Measurements from ENCODE around the gene PDZD2.
"Not testable (repeated sequence)": the region's sequence is repeated elsewhere in the genome, so short reads cannot be mapped to it uniquely, and the experiment has no call there.

PDZD2 gene

DNA sequence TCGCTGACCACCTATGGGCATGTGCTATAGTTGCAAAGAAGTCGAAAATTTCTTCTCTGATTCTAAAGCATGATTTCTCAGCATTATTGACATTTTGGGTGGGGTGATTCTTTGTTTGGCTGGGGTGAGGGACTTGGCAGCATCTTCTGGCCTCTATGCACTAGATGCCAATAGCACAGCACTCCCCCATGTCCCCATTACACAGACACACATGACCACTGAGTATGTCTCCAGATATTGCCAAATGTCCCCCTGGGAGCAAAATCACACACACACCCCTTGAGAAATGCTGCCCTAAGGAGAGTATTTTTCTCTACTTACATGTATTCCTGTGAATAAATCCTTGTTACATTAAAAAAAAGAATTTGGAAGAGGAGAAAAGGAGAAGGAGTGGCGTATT lies 89.1 kb downstream of the PDZD2 start:
- DNase-seq (ENCODE audit: low read depth), result no peak
- TF ChIP-seq, protein P1, sequence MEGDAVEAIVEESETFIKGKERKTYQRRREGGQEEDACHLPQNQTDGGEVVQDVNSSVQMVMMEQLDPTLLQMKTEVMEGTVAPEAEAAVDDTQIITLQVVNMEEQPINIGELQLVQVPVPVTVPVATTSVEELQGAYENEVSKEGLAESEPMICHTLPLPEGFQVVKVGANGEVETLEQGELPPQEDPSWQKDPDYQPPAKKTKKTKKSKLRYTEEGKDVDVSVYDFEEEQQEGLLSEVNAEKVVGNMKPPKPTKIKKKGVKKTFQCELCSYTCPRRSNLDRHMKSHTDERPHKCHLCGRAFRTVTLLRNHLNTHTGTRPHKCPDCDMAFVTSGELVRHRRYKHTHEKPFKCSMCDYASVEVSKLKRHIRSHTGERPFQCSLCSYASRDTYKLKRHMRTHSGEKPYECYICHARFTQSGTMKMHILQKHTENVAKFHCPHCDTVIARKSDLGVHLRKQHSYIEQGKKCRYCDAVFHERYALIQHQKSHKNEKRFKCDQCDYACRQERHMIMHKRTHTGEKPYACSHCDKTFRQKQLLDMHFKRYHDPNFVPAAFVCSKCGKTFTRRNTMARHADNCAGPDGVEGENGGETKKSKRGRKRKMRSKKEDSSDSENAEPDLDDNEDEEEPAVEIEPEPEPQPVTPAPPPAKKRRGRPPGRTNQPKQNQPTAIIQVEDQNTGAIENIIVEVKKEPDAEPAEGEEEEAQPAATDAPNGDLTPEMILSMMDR (IDR thresholded peaks at IDR 0.05; ENCODE audit: control insufficient read depth, extremely low read depth, insufficient read depth), result no peak
- H3K4me3 ChIP-seq (ENCODE audit: low read depth, low read length), result no peak overlapping the region

DNA sequence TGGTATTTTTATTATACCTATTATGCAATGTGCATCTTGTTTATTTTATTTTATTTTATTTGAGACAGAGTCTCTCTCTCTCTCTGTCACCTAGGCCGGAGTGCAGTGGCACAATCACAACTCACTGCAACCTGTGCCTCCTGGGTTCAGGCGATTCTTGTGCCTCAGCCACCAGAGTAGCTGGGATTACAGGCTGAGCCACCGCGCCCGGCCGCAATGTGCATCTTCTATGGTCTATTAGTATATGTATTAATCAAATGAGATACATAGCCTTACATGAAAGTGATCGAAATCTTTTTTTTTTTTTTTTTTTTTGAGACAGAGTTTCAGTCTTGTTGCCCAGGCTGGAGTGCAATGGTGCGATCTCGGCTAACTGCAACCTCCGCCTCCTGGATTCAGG lies 89.9 kb downstream of the PDZD2 start:
- not testable (repeated sequence) for H3K4me3 ChIP-seq (ENCODE audit: low read depth, low read length); DNase-seq (ENCODE audit: low read depth)

DNA sequence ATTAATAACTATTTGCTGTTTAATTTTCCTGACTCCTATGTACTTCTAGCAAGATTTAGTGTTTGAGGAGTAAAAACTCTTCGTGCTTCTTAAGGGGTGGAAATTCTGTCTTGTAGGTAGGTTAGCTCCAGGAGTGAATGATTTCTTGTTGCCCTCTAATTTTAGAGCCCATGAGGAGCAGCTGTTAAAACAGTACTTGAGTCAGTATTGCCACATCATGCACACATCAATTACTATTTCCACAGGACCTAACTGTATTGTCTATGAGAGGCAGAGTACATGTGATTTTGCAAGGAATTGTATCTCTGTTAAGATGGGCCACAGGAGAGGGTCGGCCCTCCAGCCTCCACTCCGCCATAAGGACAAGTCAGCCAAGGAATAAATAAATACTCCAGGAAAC lies 91.2 kb downstream of the PDZD2 start:
- H3K4me3 ChIP-seq (ENCODE audit: low read depth, low read length), result no peak overlapping the region
- TF ChIP-seq, protein P1 (IDR thresholded peaks at IDR 0.05; ENCODE audit: control insufficient read depth, extremely low read depth, insufficient read depth), result no peak
- DNase-seq (ENCODE audit: low read depth), result no peak

DNA sequence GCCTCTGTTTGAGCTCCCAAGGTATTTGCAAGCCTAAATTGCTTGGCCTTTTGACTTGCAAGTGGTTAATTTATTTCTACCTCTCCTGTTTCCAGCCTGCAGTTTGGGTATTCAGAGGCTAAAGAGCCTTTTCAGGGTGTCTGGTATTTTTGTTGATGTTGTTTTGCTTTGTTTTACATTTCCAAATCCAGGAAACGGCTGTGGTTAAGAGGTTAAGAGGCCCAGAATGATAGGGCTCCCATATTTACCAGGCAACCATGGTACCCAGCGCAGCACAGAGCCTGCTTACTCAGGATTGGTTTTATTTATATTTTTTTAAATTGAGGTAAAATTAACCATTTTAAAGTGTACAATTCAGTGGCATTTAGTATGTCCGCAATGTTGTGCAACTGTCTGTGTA lies 92.1 kb downstream of the PDZD2 start:
- no peak for DNase-seq (ENCODE audit: low read depth)
- TF ChIP-seq, protein P1 (IDR thresholded peaks at IDR 0.05; ENCODE audit: control insufficient read depth, extremely low read depth, insufficient read depth), result no peak

DNA sequence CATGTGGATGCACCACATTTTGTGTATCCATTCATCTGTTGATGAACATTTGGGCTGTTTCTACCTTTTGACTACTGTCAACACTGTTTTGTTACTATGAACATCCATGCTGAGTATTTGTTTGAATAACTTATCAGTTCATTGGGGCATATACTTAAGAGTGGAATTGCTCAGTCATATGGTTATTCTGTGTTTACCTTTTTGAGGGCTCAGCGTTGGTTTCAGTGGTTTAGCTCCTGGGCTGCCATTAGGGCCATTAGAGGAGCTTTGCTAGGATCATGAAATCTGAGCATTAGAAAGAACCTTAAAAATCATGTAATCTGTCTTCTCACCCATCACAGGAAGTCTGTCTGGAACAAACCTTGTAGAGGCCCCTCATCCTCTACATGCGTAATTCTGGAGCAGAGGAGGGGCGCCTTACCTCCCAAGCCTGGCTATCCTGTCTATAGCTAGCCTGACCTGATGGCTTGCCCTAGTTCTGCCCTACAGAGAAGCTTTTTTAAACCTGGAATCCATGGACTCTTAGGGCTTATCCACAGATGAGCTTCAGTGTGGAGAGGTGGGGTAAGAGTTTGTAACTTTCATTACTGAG lies 92.9 kb downstream of the PDZD2 start:
- DNase-seq (ENCODE audit: low read depth), result no peak
- H3K4me3 ChIP-seq (ENCODE audit: low read depth, low read length), result no peak overlapping the region
- TF ChIP-seq, protein P1 (IDR thresholded peaks at IDR 0.05; ENCODE audit: control insufficient read depth, extremely low read depth, insufficient read depth), result no peak

More for the DNA sequence above, 92.1 kb downstream of the PDZD2 start:
- H3K4me3 ChIP-seq (ENCODE audit: low read depth, low read length), result no peak overlapping the region

DNA sequence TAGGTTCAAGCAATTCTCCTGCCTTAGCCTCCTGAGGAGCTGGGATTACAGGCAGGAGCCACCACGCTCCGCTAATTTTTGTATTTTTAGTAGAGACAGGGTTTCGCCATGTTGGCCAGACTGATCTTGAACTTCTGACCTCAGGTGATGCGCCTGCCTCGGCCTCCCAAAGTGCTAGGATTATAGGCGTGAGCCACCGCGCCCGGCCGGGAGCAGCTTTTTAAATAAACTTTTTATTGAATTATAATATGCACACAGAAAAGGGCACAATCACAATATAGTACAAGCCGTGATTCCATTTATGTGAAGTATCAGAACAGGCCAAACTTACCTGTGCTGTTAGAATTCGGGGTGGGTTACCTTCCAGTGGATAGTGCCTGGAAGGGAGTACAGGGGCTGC lies 93.9 kb downstream of the PDZD2 start:
- DNase-seq (ENCODE audit: low read depth), result not testable (repeated sequence)

DNA sequence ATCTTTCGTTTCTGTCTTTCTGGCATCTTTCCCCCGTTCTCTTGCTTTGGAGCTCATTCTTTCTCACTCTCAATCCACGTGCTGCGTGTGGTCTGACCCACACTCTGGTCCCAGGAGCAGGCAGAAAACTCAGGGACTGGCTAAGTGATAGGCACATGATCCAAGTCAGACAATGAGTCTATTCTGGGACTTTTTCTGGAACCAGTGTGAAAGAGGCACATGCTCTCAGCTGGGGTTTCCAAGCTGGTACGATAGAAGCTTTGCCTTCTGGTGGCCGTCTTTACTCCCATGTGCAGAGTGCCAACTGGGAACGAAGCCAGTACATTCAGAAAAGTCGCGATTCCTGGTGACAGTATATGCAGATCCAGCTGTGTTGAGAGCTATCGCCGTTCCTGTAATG lies 94.4 kb downstream of the PDZD2 start:
- no peak for DNase-seq (ENCODE audit: low read depth)
- no peak overlapping the region for H3K4me3 ChIP-seq (ENCODE audit: low read depth, low read length)
- TF ChIP-seq, protein P1 (IDR thresholded peaks at IDR 0.05; ENCODE audit: control insufficient read depth, extremely low read depth, insufficient read depth), result no peak

More for the DNA sequence above, 93.9 kb downstream of the PDZD2 start:
- H3K4me3 ChIP-seq (ENCODE audit: low read depth, low read length), result not testable (repeated sequence)

DNA sequence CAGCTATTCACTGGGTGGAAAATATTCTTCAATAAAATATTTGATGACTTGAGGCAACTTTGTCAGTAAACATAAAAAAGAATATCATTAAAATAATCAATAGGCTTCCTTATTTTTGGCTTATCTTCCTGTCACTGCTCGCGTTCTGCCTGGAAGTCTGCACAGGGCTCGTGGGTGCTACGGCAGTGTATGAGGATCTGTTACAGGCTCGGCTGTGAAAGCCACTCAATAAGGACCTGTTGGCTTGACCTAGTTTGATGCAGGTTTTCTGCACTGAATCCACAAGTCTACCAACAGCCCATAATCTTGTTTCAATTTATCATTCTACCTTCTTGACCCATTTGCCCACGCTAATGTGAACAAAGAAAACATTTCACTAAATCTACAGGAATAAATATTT lies 97.2 kb downstream of the PDZD2 start:
- TF ChIP-seq, protein P1 (IDR thresholded peaks at IDR 0.05; ENCODE audit: control insufficient read depth, extremely low read depth, insufficient read depth), result no peak
- DNase-seq (ENCODE audit: low read depth), result no peak
- no peak overlapping the region for H3K4me3 ChIP-seq (ENCODE audit: low read depth, low read length)
